ENCODE results near the gene KIRREL3. TPM values are rescaled to one million over a fixed set of nuclear protein-coding genes. Genes with fewer than 3 reads are reported as not detected.
A peak's percentile ranks its signal among the peaks of the same experiment; 100 is the strongest.

Gene KIRREL3
- total and polyA plus RNA-seq, 2 of the 4 experiments (the other 2 are of a cell fraction), result 10.9 to 15.9 TPM

DNA sequence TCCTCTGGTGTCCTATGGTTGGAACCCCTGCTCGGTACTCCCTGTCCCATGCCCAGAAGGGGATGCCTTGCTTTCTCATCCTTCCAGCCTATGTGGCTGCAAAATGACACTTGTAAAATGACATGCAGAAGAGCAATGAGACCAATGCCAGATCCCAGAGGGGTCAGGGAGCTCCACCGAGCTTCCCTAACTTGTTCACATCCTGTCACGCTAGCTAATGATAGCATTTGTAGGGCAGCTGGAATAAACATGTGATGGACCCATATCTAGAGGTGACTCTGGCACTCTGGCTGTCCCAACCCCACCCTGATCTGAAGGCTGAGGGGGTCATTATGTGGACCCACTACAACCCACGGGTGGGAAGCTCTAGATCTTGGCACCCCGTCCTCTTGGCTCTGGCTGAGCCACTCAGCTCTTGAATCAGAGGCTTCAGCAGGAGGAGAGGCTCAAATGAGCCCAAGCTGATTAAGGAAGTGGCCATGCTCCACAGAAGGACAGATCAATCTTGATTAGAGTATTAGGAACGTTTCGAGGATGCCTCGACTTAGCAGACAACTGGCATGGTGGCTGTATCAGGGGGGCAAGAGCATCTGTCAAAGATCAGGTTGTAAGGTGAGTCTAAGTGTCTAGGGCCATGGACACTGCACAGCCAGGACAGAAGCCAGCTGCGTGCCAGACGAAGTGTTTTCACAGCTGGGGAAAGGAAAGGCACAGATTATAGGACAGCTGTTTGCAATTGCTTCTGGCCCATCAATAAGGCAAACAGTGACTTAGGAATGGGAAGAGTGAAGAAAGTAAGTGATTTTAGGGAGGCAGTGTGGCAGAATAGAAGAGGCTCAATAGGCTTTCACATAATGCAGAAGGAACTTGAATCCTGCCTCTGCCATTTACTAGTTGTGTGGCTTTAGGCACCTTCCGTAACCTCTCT is 182.8 kb downstream of the KIRREL3 start:
- no peak overlapping the region for H3K4me2 ChIP-seq (ENCODE audit: low read depth, low read length)
- H2BK15ac ChIP-seq (ENCODE audit: low read depth, low read length), result peak overlapping the region; percentile 71; the same call in 2 of the 3 replicates
- peak overlapping the region; percentile 62; the same call in 1 of the 2 replicates for H3K23ac ChIP-seq (ENCODE audit: low read depth, low read length)
- peak overlapping the region; percentile 13 for H2AK9ac ChIP-seq (replicated peaks; ENCODE audit: low read depth, low read length, poor library complexity)
- 47% methylated on average over 3 of the region's 11 CpGs; no CpG with 5 or more reads in 1 of the 2 experiments for WGBS, 2 experiments (ENCODE audit: extremely low coverage in 2 of 2, insufficient read length in 1 of 2)
- H3K9me1 ChIP-seq (ENCODE audit: insufficient read depth, low read length), result peaks cover 15% of the 10 kb centered on the region
- H4K8ac ChIP-seq (ENCODE audit: low read depth in 2 of 2, low read length in 2 of 2), result peak overlapping the region; percentile 4 to 65; a peak in 2 of 4 replicates
- peak overlapping the region; percentile 52 for H2AFZ ChIP-seq (replicated peaks; ENCODE audit: low read length, poor library complexity)
- H3K4ac ChIP-seq (ENCODE audit: low read depth, low read length), result peak overlapping the region; percentile 73
- H3K4me3 ChIP-seq (ENCODE audit: insufficient read depth, low read depth, low read length), result no peak overlapping the region
- no peak for ATAC-seq (ENCODE audit: low read depth)
- peaks cover 14% of the 10 kb centered on the region for H3K4me1 ChIP-seq (ENCODE audit: control insufficient read depth, insufficient read depth, low read length)
- intact Hi-C loops (cut with micrococcal nuclease) (no loop called here), dilution Hi-C loops (cut with HindIII; ENCODE audit: low sequenced_read_pairs, unreplicated experiment) (no loop called here), in situ Hi-C loops (cut with MboI; ENCODE audit: low sequenced_read_pairs) (no loop called here)
- H2AK5ac ChIP-seq (ENCODE audit: low read depth, low read length), result peak overlapping the region; percentile 39
- no peaks in the 10 kb centered on the region for H3K9me3 ChIP-seq (ENCODE audit: control insufficient read depth, insufficient read depth, low read length)
- no peaks in the 10 kb centered on the region for H4K20me1 ChIP-seq (ENCODE audit: insufficient read depth, low read length)
- DNase-seq, result no peak
- no peak overlapping the region for H3K9ac ChIP-seq (ENCODE audit: low read depth, low read length)
- peak overlapping the region; percentile 76 for H2BK20ac ChIP-seq (ENCODE audit: low read depth, low read length)
- POLR2A ChIA-PET (ENCODE audit: unreplicated experiment), result interaction anchor here (0.5 kb wide), 1 partner anchor 802 kb away, joined by 5 read pairs; no protein-coding TSS in a partner anchor
- H4K5ac ChIP-seq (ENCODE audit: low read depth, low read length), result peak overlapping the region; percentile 6; the same call in 1 of the 2 replicates
- peak overlapping the region; percentile 57 for H3K14ac ChIP-seq (replicated peaks; ENCODE audit: low read depth, low read length)
- no peaks in the 10 kb centered on the region for H3K36me3 ChIP-seq (ENCODE audit: control insufficient read depth, insufficient read depth, low read length)
- TF ChIP-seq RFX5 (IDR thresholded peaks at IDR 0.05; ENCODE audit: low read depth, low read length), result no peak
- TF ChIP-seq ELK1 (IDR thresholded peaks at IDR 0.05; ENCODE audit: borderline replicate concordance, low read depth, low read length), result no peak
- TF ChIP-seq FOS (IDR thresholded peaks at IDR 0.05; ENCODE audit: low read depth, low read length), result no peak
- TF ChIP-seq SMC3 (IDR thresholded peaks at IDR 0.05; ENCODE audit: low read depth, low read length), result no peak
- TF ChIP-seq MXI1 (IDR thresholded peaks at IDR 0.05; ENCODE audit: borderline replicate concordance, low read depth, low read length), result no peak
- TF ChIP-seq, protein P1, sequence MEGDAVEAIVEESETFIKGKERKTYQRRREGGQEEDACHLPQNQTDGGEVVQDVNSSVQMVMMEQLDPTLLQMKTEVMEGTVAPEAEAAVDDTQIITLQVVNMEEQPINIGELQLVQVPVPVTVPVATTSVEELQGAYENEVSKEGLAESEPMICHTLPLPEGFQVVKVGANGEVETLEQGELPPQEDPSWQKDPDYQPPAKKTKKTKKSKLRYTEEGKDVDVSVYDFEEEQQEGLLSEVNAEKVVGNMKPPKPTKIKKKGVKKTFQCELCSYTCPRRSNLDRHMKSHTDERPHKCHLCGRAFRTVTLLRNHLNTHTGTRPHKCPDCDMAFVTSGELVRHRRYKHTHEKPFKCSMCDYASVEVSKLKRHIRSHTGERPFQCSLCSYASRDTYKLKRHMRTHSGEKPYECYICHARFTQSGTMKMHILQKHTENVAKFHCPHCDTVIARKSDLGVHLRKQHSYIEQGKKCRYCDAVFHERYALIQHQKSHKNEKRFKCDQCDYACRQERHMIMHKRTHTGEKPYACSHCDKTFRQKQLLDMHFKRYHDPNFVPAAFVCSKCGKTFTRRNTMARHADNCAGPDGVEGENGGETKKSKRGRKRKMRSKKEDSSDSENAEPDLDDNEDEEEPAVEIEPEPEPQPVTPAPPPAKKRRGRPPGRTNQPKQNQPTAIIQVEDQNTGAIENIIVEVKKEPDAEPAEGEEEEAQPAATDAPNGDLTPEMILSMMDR (conservative IDR thresholded peaks at IDR 0.05; ENCODE audit: low read depth, low read length), result no peak
- no peak for TF ChIP-seq CHD1 (IDR thresholded peaks at IDR 0.05; ENCODE audit: low read depth, low read length)
- no peak for TF ChIP-seq BHLHE40 (IDR thresholded peaks at IDR 0.05; ENCODE audit: low read depth, low read length)
- TF ChIP-seq MAZ (IDR thresholded peaks at IDR 0.05; ENCODE audit: borderline replicate concordance, low read depth, low read length), result no peak
- no peak for TF ChIP-seq POLR2A (IDR thresholded peaks at IDR 0.05; ENCODE audit: low read depth, low read length)
- no peak for TF ChIP-seq NFE2L2 (IDR thresholded peaks at IDR 0.05; ENCODE audit: low read depth, low read length)
- TF ChIP-seq RCOR1 (IDR thresholded peaks at IDR 0.05; ENCODE audit: insufficient replicate concordance, low read length), result no peak
- no peak for TF ChIP-seq USF2 (IDR thresholded peaks at IDR 0.05; ENCODE audit: low read depth, low read length)
- CTCF ChIA-PET, result no interaction called here
- BruUV-seq (replicated peaks), result no TSS peak
- peak overlapping the region; percentile 36 for H2BK5ac ChIP-seq (ENCODE audit: low read depth, low read length, poor library complexity, severe bottlenecking)
- no peaks in the 10 kb centered on the region for H3K27me3 ChIP-seq (ENCODE audit: control insufficient read depth, insufficient read depth, low read length)
- H3K18ac ChIP-seq (ENCODE audit: low read depth, low read length), result peak overlapping the region; percentile 16; the same call in 1 of the 2 replicates
- peak overlapping the region; percentile 88 for H2BK120ac ChIP-seq (ENCODE audit: low read depth, low read length)
- H3K79me1 ChIP-seq (ENCODE audit: low read depth in 1 of 2, low read length in 2 of 2), result peaks cover 4 to 31% of the 10 kb centered on the region in 2 experiments; a peak in 3 of 4 replicates
- no peak overlapping the region; the same call in 1 of the 2 replicates for H3K27ac ChIP-seq (ENCODE audit: insufficient read depth, low read length)
- peak overlapping the region; percentile 68 for H4K91ac ChIP-seq (ENCODE audit: insufficient read depth, low read depth, low read length)
- H3K56ac ChIP-seq (ENCODE audit: extremely low read depth, insufficient read depth, low read length), result no peak overlapping the region

Measured in IMR-90 (cell line).